ENCODE data around the gene CDX2. TPM values are rescaled to one million over a fixed set of nuclear protein-coding genes. Genes with fewer than 3 reads are reported as not detected.

The CDX2 gene
- total RNA-seq, 1 experiment from 2014 or later, result 12.5 TPM

GRCh38 chr13:28012383-28012782 lies 43.3 kb upstream of the CDX2 start:
- TF ChIP-seq EGR1 (IDR thresholded peaks at IDR 0.05; ENCODE audit: low read depth) (no peak), REST (IDR thresholded peaks at IDR 0.05; ENCODE audit: low read depth) (no peak), JUND (IDR thresholded peaks at IDR 0.05) (no peak), ATF3 (IDR thresholded peaks at IDR 0.05) (no peak), SRF (IDR thresholded peaks at IDR 0.05; ENCODE audit: low read depth) (no peak), FOSL1 (IDR thresholded peaks at IDR 0.05; ENCODE audit: low read depth) (no peak), ZBTB33 (IDR thresholded peaks at IDR 0.05; ENCODE audit: extremely low read depth, insufficient replicate concordance, low read length) (no peak), SIN3A (IDR thresholded peaks at IDR 0.05; ENCODE audit: low read depth) (no peak), MAX (IDR thresholded peaks at IDR 0.05) (no peak), CEBPB (IDR thresholded peaks at IDR 0.05; ENCODE audit: low read depth) (no peak), YY1 (IDR thresholded peaks at IDR 0.05; ENCODE audit: extremely low read depth, insufficient replicate concordance, low read depth, low read length) (no peak), POLR2AphosphoS5 (IDR thresholded peaks at IDR 0.05; ENCODE audit: low read depth, low read length) (no peak), SP1 (IDR thresholded peaks at IDR 0.05; ENCODE audit: low read depth) (no peak), POLR2A (IDR thresholded peaks at IDR 0.05; ENCODE audit: borderline replicate concordance, extremely low read depth, insufficient read depth, insufficient read length) (no peak), CTCF (IDR thresholded peaks at IDR 0.05 in 2 of 3, conservative IDR thresholded peaks at IDR 0.05 in 1 of 3; ENCODE audit: borderline replicate concordance in 1 of 3, insufficient read depth in 1 of 3, low read depth in 2 of 3, low read length in 2 of 3) (no peak), TCF7L2 (IDR thresholded peaks at IDR 0.05; ENCODE audit: borderline replicate concordance, extremely low read depth, insufficient read depth, insufficient read length) (no peak), ZNF274 (IDR thresholded peaks at IDR 0.05; ENCODE audit: low read depth, low read length) (no peak), EZH2 (IDR thresholded peaks at IDR 0.05) (no peak)
- no peaks in the 10 kb centered on the region for H3K9me3 ChIP-seq (ENCODE audit: control insufficient read depth in 1 of 2, insufficient read depth in 1 of 2, low read depth in 1 of 2, low read length in 2 of 2)
- ChIA-PET RAD21 (ENCODE audit: low non-redundant PET in 1 of 2, low total read pairs in 2 of 2, uncharacterized antibody in 2 of 2, unreplicated experiment in 2 of 2) (no interaction called here), POLR2A (no interaction called here), CTCF (interaction anchor here (1.2 kb wide), 1 partner anchor 47 kb away, joined by 5 read pairs; no protein-coding TSS in a partner anchor)
- no peaks in the 10 kb centered on the region for H3K79me2 ChIP-seq (ENCODE audit: insufficient read depth, low read length)
- no peak for DNase-seq (ENCODE audit: low read depth, low spot score)
- H3K4me1 ChIP-seq (ENCODE audit: control insufficient read depth in 1 of 2, insufficient read depth in 2 of 2, low read length in 2 of 2), result no peaks in the 10 kb centered on the region
- H4K20me1 ChIP-seq (ENCODE audit: insufficient read depth), result no peaks in the 10 kb centered on the region
- no peak overlapping the region for H3K4me3 ChIP-seq (replicated peaks in 1 of 2; ENCODE audit: low read depth in 1 of 2, low read length in 2 of 2)
- H3K27ac ChIP-seq (ENCODE audit: low read depth, low read length), result no peak overlapping the region
- no peak overlapping the region for H3K9ac ChIP-seq (ENCODE audit: low read length)
- intact Hi-C loops (cut with micrococcal nuclease), result no loop called here
- no peaks in the 10 kb centered on the region for H3K27me3 ChIP-seq (ENCODE audit: insufficient read depth, low read length)
- H3K36me3 ChIP-seq (ENCODE audit: control insufficient read depth in 1 of 2, insufficient read depth in 2 of 2, low read length in 2 of 2), result no peaks in the 10 kb centered on the region
- BruUV-seq (replicated peaks), result no TSS peak
- no peak for ATAC-seq
- no peaks in the 10 kb centered on the region for H3K9me2 ChIP-seq (ENCODE audit: insufficient read depth)
- no peak overlapping the region for H3K4me2 ChIP-seq (ENCODE audit: low read length)
- H2AFZ ChIP-seq (ENCODE audit: low read depth, low read length, poor library complexity, severe bottlenecking), result no peak overlapping the region

All from HCT116 (cell line).